Osteoblast (primary cell): Measurements from ENCODE around the gene UBAP2. TPM values are rescaled to one million over a fixed set of nuclear protein-coding genes. Genes with fewer than 3 reads are reported as not detected.

ENCODE experiments used
- DNase-seq: peaks from one replicate; pipeline ENCODE4 v3.0.0; 2011; ENCODE audit warnings: low spot score, mixed read lengths; ENCODE audit not compliant: insufficient read length; ENCODE audit errors: missing footprints
- H2AFZ ChIP-seq: 2 replicates; pipeline ENCODE4 v1.6.0; 2011; ENCODE audit warnings: mild to moderate bottlenecking, low read length
- H3K27ac ChIP-seq: 2 replicates; pipeline ENCODE4 v1.5.1; 2011; ENCODE audit warnings: mild to moderate bottlenecking, low read depth, low read length, moderate library complexity
- H3K27me3 ChIP-seq: 2 replicates; pipeline ENCODE4 v1.6.0; 2012; ENCODE audit warnings: mild to moderate bottlenecking, control low read depth, inconsistent platforms, low read length, moderate library complexity; ENCODE audit not compliant: insufficient read depth
- H3K36me3 ChIP-seq: 2 replicates; pipeline ENCODE4 v1.5.1; 2011; ENCODE audit warnings: mild to moderate bottlenecking, low read length, control low read depth, moderate library complexity; ENCODE audit not compliant: insufficient read depth
- H3K4me1 ChIP-seq: 2 replicates; pipeline ENCODE4 v1.5.1; 2011; ENCODE audit warnings: mild to moderate bottlenecking, low read length, control low read depth, moderate library complexity; ENCODE audit not compliant: insufficient read depth
- H3K4me2 ChIP-seq: 2 replicates; pipeline ENCODE4 v1.6.0; 2011; ENCODE audit warnings: mild to moderate bottlenecking, low read length; ENCODE audit not compliant: insufficient read depth
- H3K4me3 ChIP-seq: fragments of 200-600 bp; sonication (generic); 3 replicates; pipeline ENCODE4 v1.5.1; 2012; ENCODE audit warnings: mild to moderate bottlenecking, low read length, inconsistent platforms; ENCODE audit not compliant: insufficient read depth
- H3K79me2 ChIP-seq: 2 replicates; pipeline ENCODE4 v1.6.0; 2012; ENCODE audit warnings: mild to moderate bottlenecking, low read length, control low read depth, inconsistent platforms; ENCODE audit not compliant: insufficient read depth
- H3K9me3 ChIP-seq: 2 replicates; pipeline ENCODE4 v1.5.1; 2011; ENCODE audit warnings: low read depth, low read length, control low read depth
- H4K20me1 ChIP-seq: 2 replicates; pipeline ENCODE4 v1.6.0; 2012; ENCODE audit warnings: mild to moderate bottlenecking, low read length, control low read depth; ENCODE audit not compliant: insufficient read depth
- CTCF ChIP-seq: IDR thresholded peaks from 2 replicates; pipeline ENCODE4 v1.5.1; 2011; ENCODE audit warnings: mild to moderate bottlenecking, low read depth, low read length, moderate library complexity; ENCODE audit errors: extremely low read depth
- total RNA-seq: library from RNA; depleted of rRNA; stranded (reverse); fragments of >200 nt; gene quantifications from 2 replicates; pipeline ENCODE4 v1.2.3, GENCODE V29; 2012

Gene UBAP2
- total RNA-seq = 18.5 and 22.7 TPM in 2 replicates

DNA sequence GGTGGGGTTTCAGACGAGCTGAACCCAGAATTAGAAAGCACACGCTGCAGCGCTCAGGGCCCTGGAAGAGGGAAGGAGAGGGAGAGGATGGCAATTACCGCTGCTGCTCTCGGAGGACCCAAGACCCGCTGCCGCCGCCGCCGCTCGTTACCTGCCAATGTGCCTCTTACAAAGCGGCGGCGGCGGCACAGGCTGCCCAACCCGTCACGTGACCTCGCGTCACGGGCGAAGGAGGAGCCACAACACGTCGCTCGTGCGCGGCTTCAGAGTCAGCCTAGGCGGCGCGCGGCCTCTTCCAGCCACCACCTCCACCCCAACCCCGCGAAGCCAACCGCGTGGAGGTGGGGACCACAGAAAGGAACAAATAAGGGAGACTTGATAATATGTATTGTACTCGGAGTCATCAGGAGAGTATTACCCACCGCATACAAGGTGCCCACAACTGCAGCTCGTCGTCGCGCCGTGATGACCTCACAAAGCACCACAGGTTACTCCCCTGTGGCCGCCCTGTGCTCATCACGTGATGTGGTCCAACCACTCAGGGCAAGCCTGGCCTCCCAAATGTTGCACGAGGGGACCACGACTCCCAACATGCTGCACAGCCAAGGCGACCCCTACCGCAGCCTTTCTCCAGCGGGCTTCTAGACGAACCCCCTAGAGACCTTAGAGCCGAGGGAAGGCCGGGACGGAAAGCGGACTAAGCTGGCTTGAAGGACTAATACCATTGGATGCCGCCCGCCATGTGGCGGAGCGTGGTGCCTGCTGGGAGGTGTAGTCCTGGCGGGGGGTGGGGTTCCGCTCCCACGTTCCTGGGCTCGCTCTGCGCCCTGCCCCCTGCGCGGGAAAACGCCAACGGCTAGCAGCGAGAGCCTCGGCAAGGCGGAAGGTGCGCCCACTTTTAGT, at the start of gene UBAP2:
TSS of gene UBAP2 (minus strand) at position 161 of the 903 bp plus-strand sequence. CDS start 31,739 bp downstream, outside the sequence.
- H3K79me2 ChIP-seq = peaks cover 45% of the 10 kb centered on the region
- H3K9me3 ChIP-seq = no peaks in the 10 kb centered on the region
- no peaks in the 10 kb centered on the region for H3K36me3 ChIP-seq
- TF ChIP-seq CTCF = no peak
- peaks cover 20% of the 10 kb centered on the region for H3K4me1 ChIP-seq
- H3K27ac ChIP-seq = peak within 1 kb of the TSS; percentile 99
- DNase-seq = peak; percentile 97
- peak within 1 kb of the TSS; percentile 83 for H3K4me3 ChIP-seq
- H4K20me1 ChIP-seq = peaks cover 13% of the 10 kb centered on the region
- peak within 1 kb of the TSS; percentile 97 for H2AFZ ChIP-seq
- H3K4me2 ChIP-seq = peak within 1 kb of the TSS; percentile 100
- H3K27me3 ChIP-seq = no peaks in the 10 kb centered on the region

GRCh38 chr9:34098307-34098706, 49.6 kb upstream of the UBAP2 start:
- no peak for TF ChIP-seq CTCF
- Histone ChIP-seq H3K4me3 (no peak overlapping the region), H2AFZ (no peak overlapping the region), H3K4me2 (no peak overlapping the region), H3K79me2 (no peaks in the 10 kb centered on the region), H3K4me1 (no peaks in the 10 kb centered on the region), H3K27ac (no peak overlapping the region), H4K20me1 (peaks cover 4% of the 10 kb centered on the region), H3K27me3 (no peaks in the 10 kb centered on the region), H3K36me3 (peaks cover 60% of the 10 kb centered on the region), H3K9me3 (no peaks in the 10 kb centered on the region)
- DNase-seq = no peak

DNA sequence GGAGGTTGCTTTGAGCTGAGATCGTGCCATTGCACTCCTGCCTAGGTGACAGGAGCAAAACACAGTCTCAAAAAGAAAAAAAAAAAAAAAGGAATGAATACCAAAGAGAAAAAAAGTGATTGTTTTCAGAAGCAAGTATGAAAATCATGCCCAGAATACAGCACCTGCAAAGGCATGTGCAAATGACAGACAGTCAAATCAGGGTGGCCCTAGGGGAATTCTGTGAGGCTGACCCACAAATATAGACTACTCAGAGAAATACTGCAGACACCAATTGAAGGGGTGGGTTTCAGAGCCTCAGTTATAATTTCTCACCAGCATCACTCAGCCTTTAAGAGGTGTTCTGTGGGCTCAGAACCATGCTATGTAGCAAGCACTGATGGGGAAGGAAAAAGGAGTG, 49.2 kb upstream of the UBAP2 start:
- no peak for TF ChIP-seq CTCF
- Histone ChIP-seq H3K27ac (no peak overlapping the region), H3K79me2 (no peaks in the 10 kb centered on the region), H3K27me3 (no peaks in the 10 kb centered on the region), H3K4me3 (no peak overlapping the region), H3K36me3 (peaks cover 59% of the 10 kb centered on the region), H3K9me3 (no peaks in the 10 kb centered on the region), H3K4me1 (no peaks in the 10 kb centered on the region), H3K4me2 (no peak overlapping the region), H2AFZ (no peak overlapping the region), H4K20me1 (peaks cover 4% of the 10 kb centered on the region)
- DNase-seq = no peak

GRCh38 chr9:34096751-34097150, 48.1 kb upstream of the UBAP2 start:
- Histone ChIP-seq H4K20me1 (peaks cover 4% of the 10 kb centered on the region), H3K27me3 (no peaks in the 10 kb centered on the region), H3K27ac (no peak overlapping the region), H3K4me3 (no peak overlapping the region), H2AFZ (no peak overlapping the region), H3K36me3 (peaks cover 51% of the 10 kb centered on the region), H3K4me2 (no peak overlapping the region), H3K4me1 (no peaks in the 10 kb centered on the region), H3K79me2 (no peaks in the 10 kb centered on the region), H3K9me3 (no peaks in the 10 kb centered on the region)
- no peak for TF ChIP-seq CTCF
- no peak for DNase-seq
